Trophoblast cell (in vitro differentiated cells and primary cell): ENCODE data around the gene GPRIN2.

Experiments used
- DNase-seq, 2 donors: peaks; one replicate each; pipeline ENCODE4 v3.0.0-alpha.2; 2016
- H2AFZ ChIP-seq: 2 replicates; pipeline ENCODE4 v1.6.1; 2013; ENCODE audit warnings: low read length, moderate library complexity, mild to moderate bottlenecking; ENCODE audit not compliant: insufficient read depth, poor library complexity
- H2AK5ac ChIP-seq: 2 replicates; pipeline ENCODE4 v1.6.1; 2013; ENCODE audit warnings: mild to moderate bottlenecking, low read length
- H2BK120ac ChIP-seq: 2 replicates; pipeline ENCODE4 v1.6.1; 2013; ENCODE audit warnings: low read length, mild to moderate bottlenecking, moderate library complexity; ENCODE audit not compliant: insufficient read depth, poor library complexity
- H2BK12ac ChIP-seq: 2 replicates; pipeline ENCODE4 v1.6.1; 2013; ENCODE audit warnings: mild to moderate bottlenecking, low read length, moderate library complexity
- H2BK5ac ChIP-seq: 2 replicates; pipeline ENCODE4 v1.6.1; 2013; ENCODE audit warnings: low read length, low read depth, moderate library complexity, mild to moderate bottlenecking; ENCODE audit not compliant: poor library complexity
- H3K14ac ChIP-seq: 2 replicates; pipeline ENCODE4 v1.6.1; 2013; ENCODE audit warnings: mild to moderate bottlenecking, low read length
- H3K18ac ChIP-seq: 2 replicates; pipeline ENCODE4 v1.6.1; 2013; ENCODE audit warnings: mild to moderate bottlenecking, low read length
- H3K23ac ChIP-seq: 2 replicates; pipeline ENCODE4 v1.6.1; 2013; ENCODE audit warnings: low read length
- H3K27ac ChIP-seq: 2 replicates; pipeline ENCODE4 v1.5.1; 2013; ENCODE audit warnings: low read depth, mild to moderate bottlenecking, inconsistent platforms, low read length, moderate library complexity
- H3K27me3 ChIP-seq: 2 replicates; pipeline ENCODE4 v1.6.1; 2013; ENCODE audit warnings: inconsistent platforms, mild to moderate bottlenecking, low read length, moderate library complexity; ENCODE audit not compliant: insufficient read depth
- H3K36me3 ChIP-seq, 2 experiments: 1 replicate in 1 of 2; 2 replicates in 1 of 2; pipeline ENCODE4 v1.6.1; 2013; ENCODE audit warnings: low read length in 2 of 2, mild to moderate bottlenecking in 2 of 2, moderate library complexity in 1 of 2; ENCODE audit not compliant: insufficient read depth in 2 of 2, control insufficient read depth in 1 of 2
- H3K4ac ChIP-seq: 2 replicates; pipeline ENCODE4 v1.6.1; 2013; ENCODE audit warnings: low read depth, mild to moderate bottlenecking, low read length, moderate library complexity
- H3K4me1 ChIP-seq, 2 experiments: 1 replicate in 1 of 2; 2 replicates in 1 of 2; pipeline ENCODE4 v1.6.1; 2013; ENCODE audit warnings: low read length in 2 of 2, mild to moderate bottlenecking in 2 of 2, moderate library complexity in 1 of 2; ENCODE audit not compliant: insufficient read depth in 2 of 2, control insufficient read depth in 1 of 2
- H3K4me2 ChIP-seq: 2 replicates; pipeline ENCODE4 v1.6.1; 2013; ENCODE audit warnings: inconsistent platforms, mild to moderate bottlenecking, low read length, moderate library complexity
- H3K4me3 ChIP-seq: 2 replicates; pipeline ENCODE4 v1.5.1; 2013; ENCODE audit warnings: mild to moderate bottlenecking, low read depth, low read length, inconsistent platforms
- H3K79me1 ChIP-seq: one replicate; pipeline ENCODE4 v1.6.1; 2013; ENCODE audit warnings: low read length
- H3K79me2 ChIP-seq: 2 replicates; pipeline ENCODE4 v1.6.1; 2013; ENCODE audit warnings: low read length, mild to moderate bottlenecking; ENCODE audit not compliant: control insufficient read depth, insufficient read depth, poor library complexity
- H3K9ac ChIP-seq: 2 replicates; pipeline ENCODE4 v1.6.1; 2013; ENCODE audit warnings: mild to moderate bottlenecking, low read length
- H3K9me3 ChIP-seq: 2 replicates; pipeline ENCODE4 v1.6.1; 2013; ENCODE audit warnings: low read depth, mild to moderate bottlenecking, control low read depth, inconsistent platforms, low read length; ENCODE audit not compliant: insufficient read depth
- H4K12ac ChIP-seq: 2 replicates; pipeline ENCODE4 v1.6.1; 2013; ENCODE audit warnings: low read depth, mild to moderate bottlenecking, low read length, moderate library complexity
- H4K8ac ChIP-seq: 2 replicates; pipeline ENCODE4 v1.6.1; 2013; ENCODE audit warnings: low read depth, mild to moderate bottlenecking, low read length, moderate library complexity
- H4K91ac ChIP-seq: one replicate; pipeline ENCODE4 v1.6.1; 2013; ENCODE audit warnings: low read depth, mild to moderate bottlenecking, low read length, moderate library complexity
- WGBS: extraction: QIAGEN DNeasy Blood & Tissue Kit; methylation state at CpG from one replicate; pipeline ENCODE4 v1.1.7; 2013; ENCODE audit warnings: missing lambda C conversion rate; ENCODE audit not compliant: insufficient read length, insufficient coverage; ENCODE audit errors: extremely low coverage; 5-methylcytosine and 5-hydroxymethylcytosine counted together

The GPRIN2 gene

DNA sequence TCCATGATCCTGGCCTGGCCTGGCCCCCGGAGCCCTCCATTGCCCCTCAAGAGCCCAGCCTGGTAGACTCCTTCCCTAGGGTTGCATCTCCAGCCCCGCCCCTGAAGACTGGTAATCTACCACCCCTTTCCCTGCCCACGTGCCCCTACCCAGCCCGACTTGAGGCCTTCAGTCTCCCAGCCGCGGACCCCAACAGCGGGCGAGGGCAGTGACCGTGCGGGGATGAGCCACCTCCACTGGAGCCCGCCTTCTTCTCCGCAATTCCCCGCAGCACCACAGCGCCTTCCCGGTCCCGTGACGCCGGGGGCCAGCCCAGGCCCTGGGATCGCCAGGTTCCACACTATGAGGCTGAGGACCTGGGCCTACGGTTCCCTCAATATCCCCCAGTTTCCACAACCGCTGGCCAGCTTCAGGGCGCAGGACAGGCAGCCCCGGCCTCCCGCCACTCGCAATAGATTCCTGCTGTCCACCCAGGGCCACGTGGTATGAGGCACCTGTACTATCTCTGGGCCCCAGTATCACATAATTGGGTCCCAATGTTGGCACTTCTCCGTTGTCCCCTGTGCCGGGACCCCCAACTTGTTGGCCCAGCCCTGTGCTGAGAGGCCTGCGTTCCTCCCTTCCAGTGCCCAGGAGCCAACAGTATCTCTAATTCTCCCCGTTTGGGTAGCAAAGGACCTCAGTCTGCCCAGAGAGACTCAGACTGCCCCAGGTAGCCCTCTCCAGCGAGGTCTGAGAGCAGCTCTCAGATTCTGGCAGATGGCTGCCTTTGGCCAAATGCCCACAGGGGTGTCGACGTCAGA lies 1.1 kb upstream of the GPRIN2 start:
- Histone ChIP-seq H3K18ac (no peak overlapping the region), H2BK120ac (no peak overlapping the region)

DNA sequence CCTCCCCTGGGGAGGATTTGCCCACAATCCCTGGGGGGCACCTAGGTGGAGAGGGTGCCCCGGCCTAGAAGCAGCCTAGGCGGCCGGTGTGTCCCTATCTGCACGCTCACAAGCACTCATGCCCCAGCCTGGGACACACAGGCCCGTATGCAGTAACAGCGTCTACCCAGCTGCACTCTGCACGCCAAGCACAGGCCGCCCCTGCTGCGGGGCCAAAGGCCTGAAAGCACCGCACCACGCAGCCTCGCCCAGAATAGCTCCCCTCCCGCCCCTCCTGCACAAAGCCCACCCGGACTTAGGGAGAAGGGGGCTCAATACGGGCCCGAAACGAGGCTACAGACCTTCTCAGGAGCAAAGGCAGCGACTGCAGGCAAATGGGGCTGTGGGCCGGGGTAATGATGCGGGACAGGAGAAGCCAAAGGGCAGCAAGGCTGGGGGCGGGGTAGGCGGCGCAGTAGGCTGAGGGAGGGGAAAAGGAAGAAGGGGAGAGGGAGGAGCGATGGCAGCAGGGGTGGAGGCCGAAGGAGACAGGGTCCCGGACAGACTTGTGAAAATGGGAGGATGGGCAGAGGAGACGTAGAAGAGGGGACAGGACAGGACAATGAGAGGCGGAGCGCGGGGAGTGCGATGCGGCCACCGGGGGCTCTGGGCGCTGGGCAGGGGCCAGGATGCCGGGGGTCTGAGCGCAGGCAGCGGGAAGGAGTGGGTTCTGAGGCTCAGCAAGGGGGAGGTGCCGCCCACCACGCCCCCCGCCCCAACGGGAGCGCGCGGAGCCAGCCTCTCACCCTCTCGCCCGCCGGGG lies 544 bp downstream of the GPRIN2 start:
- no peaks in the 10 kb centered on the region for H3K36me3 ChIP-seq
- H2BK12ac ChIP-seq: no peak overlapping the region
- peak overlapping the region; percentile 18 for H2AFZ ChIP-seq
- no peak overlapping the region for H4K91ac ChIP-seq
- H4K8ac ChIP-seq: no peak overlapping the region
- no peak overlapping the region for H2BK5ac ChIP-seq
- DNase-seq: no peak
- no peak overlapping the region for H3K14ac ChIP-seq
- no peak overlapping the region for H3K18ac ChIP-seq
- WGBS: no CpG with 5 or more reads among the region's 47 CpGs
- H3K23ac ChIP-seq: no peak overlapping the region
- H3K4ac ChIP-seq: no peak overlapping the region
- H3K4me1 ChIP-seq: peaks cover 6 to 11% of the 10 kb centered on the region in 2 experiments
- H2AK5ac ChIP-seq: no peak overlapping the region
- H3K79me1 ChIP-seq: no peaks in the 10 kb centered on the region
- no peaks in the 10 kb centered on the region for H3K79me2 ChIP-seq
- no peak overlapping the region for H3K9ac ChIP-seq
- no peak overlapping the region for H4K12ac ChIP-seq
- no peak overlapping the region for H2BK120ac ChIP-seq
- H3K9me3 ChIP-seq: peaks cover 6% of the 10 kb centered on the region
- H3K4me3 ChIP-seq: peak overlapping the region; percentile 62
- peaks cover 40% of the 10 kb centered on the region for H3K27me3 ChIP-seq
- no peak overlapping the region for H3K27ac ChIP-seq
- H3K4me2 ChIP-seq: peak overlapping the region; percentile 85

More for the DNA sequence above, 1.1 kb upstream of the GPRIN2 start:
- H3K4me2 ChIP-seq: no peak overlapping the region
- H3K27ac ChIP-seq: no peak overlapping the region
- DNase-seq: no peak
- H3K36me3 ChIP-seq: no peaks in the 10 kb centered on the region
- H4K8ac ChIP-seq: no peak overlapping the region
- peaks cover 43% of the 10 kb centered on the region for H3K27me3 ChIP-seq
- H3K9me3 ChIP-seq: peaks cover 6% of the 10 kb centered on the region
- no peak overlapping the region for H3K9ac ChIP-seq
- WGBS: no CpG with 5 or more reads among the region's 33 CpGs
- no peaks in the 10 kb centered on the region for H3K79me2 ChIP-seq
- no peak overlapping the region for H4K91ac ChIP-seq
- no peak overlapping the region for H2BK5ac ChIP-seq
- no peak overlapping the region for H2BK12ac ChIP-seq
- H4K12ac ChIP-seq: no peak overlapping the region
- peaks cover 6 to 11% of the 10 kb centered on the region in 2 experiments for H3K4me1 ChIP-seq
- H3K23ac ChIP-seq: no peak overlapping the region
- H2AK5ac ChIP-seq: no peak overlapping the region
- H3K14ac ChIP-seq: no peak overlapping the region
- no peak overlapping the region for H2AFZ ChIP-seq
- no peaks in the 10 kb centered on the region for H3K79me1 ChIP-seq
- H3K4me3 ChIP-seq: no peak overlapping the region
- H3K4ac ChIP-seq: no peak overlapping the region

DNA sequence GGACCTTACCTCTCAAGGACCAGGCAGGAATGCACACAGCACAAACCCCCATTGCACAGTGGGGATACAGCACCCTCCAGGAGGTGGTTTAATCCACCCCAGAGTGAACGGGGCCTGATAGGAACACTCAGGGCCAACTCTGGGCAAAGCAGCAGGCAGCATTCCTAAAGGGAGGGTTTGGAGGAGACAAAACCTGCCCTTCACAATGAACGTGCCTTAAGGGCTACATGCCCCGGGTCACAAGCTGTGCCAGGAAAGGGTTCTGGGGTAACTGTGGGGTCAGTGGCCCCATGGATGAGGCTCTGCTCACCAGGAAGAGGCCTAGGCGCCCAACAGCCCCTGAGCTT lies 1.1 kb downstream of the GPRIN2 start:
- no peak overlapping the region for H4K12ac ChIP-seq
- no CpG with 5 or more reads among the region's 4 CpGs for WGBS
- no peak overlapping the region for H3K23ac ChIP-seq
- H3K9ac ChIP-seq: peak overlapping the region; percentile 6
- H4K8ac ChIP-seq: no peak overlapping the region
- H3K4me3 ChIP-seq: peak overlapping the region; percentile 62
- no peaks in the 10 kb centered on the region for H3K79me2 ChIP-seq
- no peak for DNase-seq
- H2BK120ac ChIP-seq: no peak overlapping the region
- no peak overlapping the region for H2BK5ac ChIP-seq
- H3K36me3 ChIP-seq: no peaks in the 10 kb centered on the region
- H3K27me3 ChIP-seq: peaks cover 39% of the 10 kb centered on the region
- no peak overlapping the region for H2BK12ac ChIP-seq
- no peaks in the 10 kb centered on the region for H3K79me1 ChIP-seq
- H3K4ac ChIP-seq: no peak overlapping the region
- no peak overlapping the region for H3K18ac ChIP-seq
- H2AK5ac ChIP-seq: no peak overlapping the region
- H3K14ac ChIP-seq: no peak overlapping the region
- H2AFZ ChIP-seq: no peak overlapping the region
- no peak overlapping the region for H4K91ac ChIP-seq
- H3K9me3 ChIP-seq: peaks cover 6% of the 10 kb centered on the region
- H3K27ac ChIP-seq: no peak overlapping the region
- H3K4me2 ChIP-seq: no peak overlapping the region
- H3K4me1 ChIP-seq: peaks cover 6 to 11% of the 10 kb centered on the region in 2 experiments

DNA sequence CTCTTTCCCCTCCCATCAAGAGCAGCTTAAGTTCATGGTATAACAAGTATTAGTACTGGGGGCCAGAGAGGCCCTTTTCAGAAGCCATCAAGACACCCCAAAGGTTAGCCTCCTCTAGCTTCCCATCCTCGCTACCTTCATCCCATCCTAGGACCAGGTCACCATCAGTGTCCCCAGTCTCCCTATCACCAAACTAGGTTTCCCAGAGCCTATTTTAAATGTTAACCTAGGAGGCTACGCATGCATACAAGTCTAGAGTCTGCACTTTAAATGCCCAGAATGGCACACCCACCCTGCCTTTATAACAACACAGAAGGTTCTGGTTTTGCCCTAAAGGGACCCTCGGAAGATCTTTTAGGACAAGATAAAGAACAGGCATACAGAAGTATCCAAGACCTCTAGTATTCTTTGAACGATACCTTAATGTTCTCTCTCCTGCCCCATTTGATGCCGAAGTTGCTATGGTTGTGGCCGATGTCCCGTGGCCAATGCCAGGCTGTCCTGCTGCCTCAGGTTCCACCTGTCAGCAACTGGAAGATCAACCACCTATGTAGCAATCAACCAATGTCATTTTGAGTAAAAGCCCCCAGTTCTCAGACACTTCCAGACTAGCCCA lies 2.2 kb downstream of the GPRIN2 start:
- peaks cover 6% of the 10 kb centered on the region for H3K9me3 ChIP-seq
- H2AFZ ChIP-seq: no peak overlapping the region
- H2AK5ac ChIP-seq: no peak overlapping the region
- H3K4me1 ChIP-seq: peaks cover 6 to 11% of the 10 kb centered on the region in 2 experiments
- H2BK120ac ChIP-seq: no peak overlapping the region
- H3K18ac ChIP-seq: no peak overlapping the region
- no peak overlapping the region for H3K14ac ChIP-seq
- H4K12ac ChIP-seq: no peak overlapping the region
- no peak overlapping the region for H2BK12ac ChIP-seq
- WGBS: no CpG with 5 or more reads among the region's 7 CpGs
- no peak overlapping the region for H3K9ac ChIP-seq
- no peak overlapping the region for H3K23ac ChIP-seq
- H3K4me2 ChIP-seq: no peak overlapping the region
- DNase-seq: no peak
- H2BK5ac ChIP-seq: no peak overlapping the region
- H4K8ac ChIP-seq: no peak overlapping the region
- no peak overlapping the region for H3K27ac ChIP-seq
- H3K36me3 ChIP-seq: no peaks in the 10 kb centered on the region
- H3K79me1 ChIP-seq: no peaks in the 10 kb centered on the region
- peaks cover 37% of the 10 kb centered on the region for H3K27me3 ChIP-seq
- H3K79me2 ChIP-seq: no peaks in the 10 kb centered on the region
- no peak overlapping the region for H4K91ac ChIP-seq
- no peak overlapping the region for H3K4me3 ChIP-seq
- H3K4ac ChIP-seq: no peak overlapping the region
